HG02623 (cell line): ENCODE data around the gene DEGS1.

Source experiments
- ATAC-seq: cut with Tn5 transposase; IDR thresholded peaks from one replicate; pipeline ENCODE4 v1.9.1; 2021; ENCODE audit warnings: moderate library complexity; ENCODE audit not compliant: unreplicated experiment

DEGS1 gene

DNA sequence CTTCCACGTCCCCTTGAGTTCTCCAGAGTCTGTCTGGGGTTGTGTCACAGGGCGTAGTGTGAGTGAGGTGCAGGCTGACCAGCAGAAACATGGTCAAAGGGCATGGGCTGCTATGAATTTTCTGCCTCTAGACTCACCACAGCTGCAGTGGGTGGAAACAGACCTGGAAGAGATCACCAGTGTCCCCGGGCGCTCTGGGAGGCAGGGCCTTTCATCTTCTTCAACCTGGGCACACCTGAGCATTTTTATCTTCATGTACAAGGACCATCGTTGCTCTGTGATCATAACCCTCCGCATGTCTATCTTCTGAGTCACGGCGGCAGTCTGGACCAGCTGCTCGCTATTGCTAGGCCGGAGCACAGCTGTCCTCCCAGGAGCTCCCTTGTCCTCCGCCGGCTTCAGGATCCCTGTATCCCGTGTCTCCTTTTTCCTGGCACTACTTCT is 29.6 kb downstream of the DEGS1 start:
- no peak for ATAC-seq

DNA sequence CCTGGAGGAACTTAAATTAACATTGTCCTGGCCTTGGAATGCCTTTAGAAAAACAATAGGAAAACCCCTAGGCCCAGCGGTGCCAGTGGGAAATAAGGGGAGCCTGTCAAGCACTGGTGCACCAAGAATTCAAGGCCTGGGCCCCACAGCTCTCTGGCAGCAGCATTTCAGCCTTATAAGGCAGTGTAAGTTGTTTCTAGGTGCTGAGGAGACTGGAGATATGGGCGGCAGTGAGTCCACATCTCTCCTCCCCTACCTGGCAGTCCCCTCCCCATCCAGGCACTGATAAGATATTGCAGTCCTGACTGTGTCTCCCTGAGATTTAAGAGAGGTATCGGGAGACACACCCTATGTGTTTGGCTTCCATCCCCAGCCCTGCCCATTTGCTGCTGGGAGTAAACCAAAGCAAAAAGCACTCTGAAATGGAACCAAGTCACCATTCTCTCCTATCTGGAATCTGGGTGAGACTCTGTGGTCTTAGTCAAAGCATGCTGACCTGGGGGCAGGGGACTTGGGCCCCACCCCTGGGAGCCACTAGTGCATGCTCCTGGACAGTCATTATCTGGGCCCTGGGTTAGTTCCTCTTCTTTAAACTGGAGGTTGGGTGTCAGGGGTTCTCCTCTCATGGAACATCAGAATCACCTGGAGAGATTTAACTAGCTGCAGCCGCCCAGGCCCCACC is 30.5 kb downstream of the DEGS1 start:
- no peak for ATAC-seq

DNA sequence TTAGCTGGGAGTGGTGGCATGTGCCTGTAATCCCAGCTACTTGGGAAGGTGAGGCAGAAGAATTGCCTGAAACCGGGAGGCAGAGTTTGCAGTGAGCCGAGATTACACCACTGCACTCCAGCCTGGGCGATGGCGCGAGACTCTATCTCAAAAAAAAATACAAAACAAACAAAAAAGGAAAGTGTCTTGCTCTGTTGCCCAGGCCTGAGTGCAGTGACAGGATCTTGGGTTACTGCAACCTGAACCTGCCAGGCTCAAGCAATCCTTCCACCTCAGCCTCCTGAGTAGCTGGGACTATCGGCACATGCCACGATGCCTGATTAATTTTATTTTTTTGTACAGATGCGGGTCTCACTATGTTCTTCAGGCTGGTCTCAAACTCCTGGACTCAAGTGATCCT is 33.3 kb downstream of the DEGS1 start:
- ATAC-seq, result no peak

DNA sequence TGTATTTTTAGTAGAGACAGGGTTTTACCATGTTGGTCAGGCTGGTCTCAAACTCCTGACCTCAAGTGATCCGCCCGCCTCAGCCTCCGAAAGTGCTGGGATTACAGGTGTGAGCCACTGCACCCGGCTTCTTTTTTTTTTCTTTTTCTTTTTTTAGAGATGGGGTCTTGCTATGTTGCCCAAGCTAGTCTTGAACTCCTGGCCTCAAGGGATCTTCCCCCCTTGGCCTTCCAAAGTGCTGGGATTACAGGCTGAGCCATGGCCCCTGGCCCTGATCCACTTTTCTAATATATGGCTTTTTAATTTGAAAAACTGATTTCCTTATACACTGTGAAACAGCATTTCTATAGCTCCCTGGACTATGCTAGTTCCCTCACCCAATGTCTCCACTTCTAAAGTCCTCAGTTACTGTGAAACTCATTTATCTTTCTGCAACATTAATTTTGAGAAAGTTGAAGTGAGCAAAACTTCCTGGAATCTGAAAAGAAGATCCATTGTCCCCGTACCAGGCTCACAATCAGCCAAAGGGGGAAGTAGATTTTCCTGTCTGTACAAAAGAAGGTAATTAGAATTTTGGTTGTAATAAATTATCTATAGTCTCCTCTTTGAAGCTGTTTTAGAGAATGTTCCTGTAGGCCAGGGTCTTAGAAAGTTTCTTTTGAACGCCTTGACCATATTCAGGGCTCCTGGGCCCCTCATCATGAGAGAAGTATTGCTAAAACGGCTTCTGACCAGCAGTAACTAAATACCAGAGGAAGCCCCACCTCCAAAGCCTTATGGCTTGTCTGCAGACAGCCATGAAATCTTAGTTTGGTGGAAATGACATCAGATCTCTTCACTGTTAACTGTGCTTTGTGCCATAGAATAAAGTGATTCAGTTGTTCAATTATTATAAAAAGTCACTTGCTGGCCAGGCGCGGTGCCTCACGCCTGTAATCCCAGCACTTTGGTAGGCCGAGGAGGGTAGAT is 34.9 kb downstream of the DEGS1 start:
- ATAC-seq, result no peak

DNA sequence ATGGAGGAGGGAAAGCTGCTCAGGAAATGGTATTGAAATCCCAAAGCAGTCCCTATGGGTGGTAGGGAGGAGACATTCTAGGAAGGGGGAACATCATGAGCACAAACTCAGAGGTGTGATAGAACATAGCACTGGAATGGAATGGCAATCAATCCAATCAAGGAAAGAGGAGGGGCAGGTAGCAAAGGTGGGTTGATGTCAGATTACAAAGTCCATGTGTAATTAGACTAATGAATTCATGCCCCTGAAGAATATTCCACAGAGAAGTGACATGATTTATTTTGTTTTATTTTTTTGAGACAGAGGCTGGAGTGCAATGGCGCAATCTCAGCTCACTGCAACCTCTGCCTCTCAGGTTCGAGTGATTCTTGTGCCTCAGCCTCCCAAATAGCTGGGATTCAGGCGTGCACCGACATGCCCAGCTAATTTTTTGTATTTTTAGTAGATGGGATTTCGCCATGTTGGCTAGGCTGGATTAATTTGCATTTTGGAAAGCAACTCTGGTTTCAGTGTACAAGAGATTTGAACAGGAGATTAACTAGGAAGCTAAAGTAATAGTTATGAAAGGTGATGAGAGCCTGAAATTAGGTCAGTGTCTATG is 36.1 kb downstream of the DEGS1 start:
- no peak for ATAC-seq

DNA sequence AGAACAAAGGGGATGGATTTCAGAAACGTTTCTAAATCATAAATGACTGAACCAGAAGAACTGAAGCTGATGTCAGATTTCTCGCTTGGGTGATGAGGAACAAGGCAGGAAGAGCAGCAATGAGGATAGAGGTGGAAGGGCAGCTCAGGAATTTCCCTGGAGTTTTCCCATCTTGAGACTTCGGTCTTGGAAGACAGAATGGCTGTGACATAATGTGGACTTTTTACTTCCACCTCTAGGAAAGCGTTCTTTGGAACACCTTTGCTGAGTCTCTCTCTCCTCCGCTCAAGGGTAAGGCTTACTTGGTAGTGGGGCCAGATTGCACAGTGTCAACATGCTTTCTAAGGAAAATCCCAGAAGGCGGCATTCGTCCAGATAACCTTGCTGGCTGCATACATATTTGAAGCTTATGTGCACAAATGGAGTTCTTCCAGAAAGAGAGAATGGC is 36.6 kb downstream of the DEGS1 start:
- ATAC-seq, result no peak

DNA sequence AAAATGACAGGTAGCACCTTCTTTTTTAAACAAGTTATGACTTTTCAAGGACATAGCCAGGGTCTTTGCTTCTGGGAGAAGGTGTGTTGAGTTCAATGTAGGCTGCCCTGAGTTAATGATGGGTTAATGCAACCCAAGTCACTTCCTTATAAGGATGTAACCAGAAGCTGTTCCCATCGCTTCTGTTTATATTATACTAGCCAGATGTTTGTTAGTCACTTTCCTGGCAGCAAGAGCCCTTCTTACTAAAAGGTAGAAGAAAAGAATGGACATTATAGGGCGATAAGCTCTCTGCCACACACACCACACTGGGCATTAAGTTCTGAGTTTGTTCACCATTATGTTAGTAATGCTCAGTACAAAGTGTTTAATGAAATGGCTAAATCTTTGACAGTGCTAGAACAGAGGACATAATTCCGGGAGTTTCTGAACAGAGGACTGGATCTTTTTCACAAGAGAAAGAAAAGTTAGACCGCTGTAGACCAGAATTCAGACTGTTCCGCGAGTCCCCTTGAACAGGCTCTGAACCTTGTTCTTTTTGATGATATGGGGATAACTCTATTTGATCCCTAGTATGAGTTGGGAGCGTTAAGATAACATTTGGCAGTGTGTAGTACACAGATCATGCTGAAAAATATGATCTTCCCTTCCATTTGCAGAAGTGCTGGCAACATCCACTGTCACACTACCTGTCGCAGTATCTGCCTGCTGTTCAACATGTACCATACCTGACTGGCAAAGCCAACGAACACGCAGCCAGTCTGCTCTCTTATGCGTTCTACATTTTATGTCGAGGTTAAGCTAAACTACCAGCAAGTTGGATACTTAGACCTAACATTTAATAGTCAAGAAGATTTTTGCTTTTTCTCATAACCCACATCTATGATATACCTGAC is 41.0 kb downstream of the DEGS1 start:
- no peak for ATAC-seq

DNA sequence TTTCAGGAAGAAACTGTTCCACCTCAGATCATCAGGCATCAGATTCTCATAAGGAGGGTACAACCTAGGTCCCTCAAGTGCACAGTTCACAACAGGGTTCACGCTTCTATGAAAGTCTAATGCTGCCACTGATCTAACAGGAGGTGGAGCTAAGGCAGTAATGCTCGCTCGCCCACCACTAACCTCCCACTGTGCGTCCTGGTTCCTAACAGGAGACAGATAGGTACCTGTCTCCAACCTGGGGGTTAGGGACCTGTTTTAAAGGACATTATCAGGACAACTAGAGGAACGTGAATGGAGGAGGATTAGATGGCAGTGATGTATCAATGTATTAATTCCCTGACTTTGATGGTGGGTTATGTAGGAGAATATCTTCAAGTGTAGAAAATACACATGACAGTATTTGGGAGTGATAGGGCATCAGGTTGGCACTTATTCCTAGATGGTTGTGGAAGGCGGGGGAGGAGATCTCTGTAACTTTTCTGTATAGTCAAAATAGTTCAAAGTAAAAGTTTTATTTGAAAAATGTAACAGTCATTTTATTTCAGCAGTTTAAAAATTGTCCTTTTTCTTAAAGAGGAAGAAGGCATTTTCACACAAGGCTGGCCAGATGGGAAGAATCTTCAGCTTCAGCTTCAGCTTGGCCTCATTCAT is 43.9 kb downstream of the DEGS1 start:
- no peak for ATAC-seq

DNA sequence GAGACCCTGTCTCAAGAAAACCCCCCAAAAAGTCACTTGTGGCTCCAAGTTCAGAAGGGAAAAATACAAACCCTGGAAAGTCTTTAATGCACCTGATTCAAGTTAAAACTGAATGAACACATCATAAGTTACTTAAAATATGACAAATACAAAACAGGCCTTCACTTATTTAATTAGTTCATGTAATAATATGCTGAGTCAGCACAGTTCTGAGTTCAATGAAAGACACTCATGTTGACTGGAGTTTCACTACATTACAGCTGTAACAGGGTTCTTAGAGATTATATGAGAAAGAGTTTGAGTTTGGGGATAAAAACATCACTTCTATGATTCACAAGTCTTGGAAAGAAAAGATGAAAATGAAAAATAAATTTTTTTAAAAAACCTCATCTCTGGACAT is 51.0 kb downstream of the DEGS1 start:
- ATAC-seq, result no peak

DNA sequence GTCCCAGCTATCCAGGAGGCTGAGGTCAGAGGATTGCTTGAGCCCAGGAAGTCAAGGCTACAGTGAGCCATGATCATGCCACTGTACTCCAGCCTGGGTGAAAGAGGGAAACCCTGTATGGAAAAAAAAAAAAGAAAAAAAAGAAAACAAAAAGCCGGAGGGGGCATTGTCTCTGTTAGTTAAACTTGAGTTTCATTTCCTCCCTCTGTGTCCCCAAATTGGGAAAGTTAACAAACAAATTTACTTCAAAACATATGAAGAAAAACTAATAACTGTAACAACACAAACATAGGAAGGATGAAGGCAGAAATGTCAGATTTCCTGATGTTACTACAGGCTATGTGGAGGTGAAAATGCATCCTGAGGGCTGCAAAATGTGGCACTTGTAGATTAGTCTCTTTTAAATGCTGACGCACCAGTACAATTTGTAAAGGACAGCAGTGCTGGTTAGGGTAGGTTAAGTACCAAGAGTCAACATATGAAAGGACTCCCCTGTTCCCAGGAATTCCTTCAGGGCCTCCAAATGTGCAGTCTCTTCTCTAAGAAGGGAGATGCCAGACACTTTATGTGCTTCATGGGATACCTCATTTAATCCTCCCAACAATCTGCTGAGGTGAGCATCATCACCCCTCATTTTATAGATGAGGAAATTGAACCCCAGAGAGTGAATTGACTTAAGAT is 52.9 kb downstream of the DEGS1 start:
- ATAC-seq, result no peak

DNA sequence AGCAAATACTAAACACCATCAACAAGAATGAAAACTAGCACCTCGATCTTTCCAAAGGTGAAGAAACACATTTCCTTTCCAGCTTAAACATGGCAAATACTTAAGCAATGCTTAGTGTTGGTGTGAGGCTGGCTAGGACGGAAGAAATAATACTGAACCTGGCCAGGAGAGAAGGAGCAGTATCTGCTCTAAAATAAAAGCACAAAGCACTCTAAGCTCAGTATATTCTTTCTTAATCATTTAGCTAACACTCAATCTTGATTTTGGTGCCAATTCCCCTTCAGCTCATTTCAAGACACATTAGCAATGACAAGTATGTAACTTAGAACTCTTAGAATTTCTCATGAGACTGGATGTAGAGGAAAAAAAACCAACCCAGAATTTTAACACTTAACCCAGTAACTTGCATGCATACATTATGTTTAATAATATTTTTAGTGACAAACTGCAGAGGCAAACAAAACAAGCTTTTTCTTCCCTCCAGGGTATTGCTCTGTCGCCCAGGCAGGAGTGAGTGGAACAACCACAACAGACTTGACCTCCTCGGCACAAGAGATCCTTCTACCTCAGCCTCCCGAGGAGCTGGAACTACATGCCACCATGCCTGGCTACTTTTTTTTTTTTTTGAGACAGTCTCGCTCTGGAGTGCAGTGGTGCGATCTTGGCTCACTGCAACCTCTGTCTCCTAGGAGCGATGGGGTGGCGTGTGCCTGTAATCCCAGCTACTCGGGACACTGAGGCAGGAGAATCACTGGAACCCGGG is 54.3 kb downstream of the DEGS1 start:
- ATAC-seq, result no peak

DNA sequence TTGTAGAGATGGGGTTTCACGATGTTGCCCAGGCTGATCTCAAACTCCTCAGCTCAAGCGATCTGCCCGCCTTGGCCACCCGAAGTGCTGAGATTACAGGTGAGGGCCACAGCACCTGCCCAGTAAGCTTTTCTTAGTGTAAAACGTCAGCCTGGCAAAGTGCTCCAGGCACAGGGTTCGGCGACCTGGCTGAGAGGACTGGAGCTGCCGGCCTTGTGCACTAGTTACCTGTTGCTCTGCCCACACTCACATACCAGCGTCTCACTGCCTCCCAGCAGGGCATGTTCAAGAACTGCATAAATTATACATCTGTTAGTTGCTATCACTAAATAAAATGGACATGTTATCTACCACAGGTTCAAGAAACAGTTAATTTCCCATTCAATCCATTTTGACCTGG is 55.2 kb downstream of the DEGS1 start:
- ATAC-seq, result no peak

DNA sequence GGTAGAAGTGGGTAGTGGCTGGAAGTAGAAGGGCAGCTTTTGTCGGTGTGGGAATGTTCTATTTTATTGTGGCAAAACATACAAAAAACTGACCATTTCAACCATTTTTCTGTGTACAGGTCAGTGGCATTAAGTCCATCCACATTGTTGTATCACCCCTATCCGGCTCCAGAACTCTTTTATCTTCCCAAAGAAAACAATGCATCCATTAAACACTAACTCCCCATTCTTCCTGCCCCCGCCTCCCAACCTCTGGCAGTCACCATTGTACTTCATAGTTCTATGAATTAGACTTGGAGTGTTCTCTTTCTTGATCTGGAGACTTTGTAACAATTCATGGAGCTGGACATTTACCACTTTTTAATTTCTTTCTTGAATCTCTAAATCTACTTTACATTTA is 55.7 kb downstream of the DEGS1 start:
- ATAC-seq, result no peak
